Erythroblast (primary cell): Measurements from ENCODE around the gene IP6K1.

Experiments used
- GATA1 ChIP-seq: IDR thresholded peaks from 2 replicates; pipeline ENCODE4 v1.6.1; 2011; ENCODE audit warnings: low read depth, mild to moderate bottlenecking, control low read depth, low read length, moderate library complexity
- POLR2A ChIP-seq: IDR thresholded peaks from 2 replicates; pipeline ENCODE4 v1.6.1; 2011; ENCODE audit warnings: mild to moderate bottlenecking, low read length

- TF ChIP-seq GATA1 (no peak), POLR2A (no peak)
These were observed 16.9 kb downstream of the IP6K1 start for GRCh38 chr3:49769286-49769915.
